Measurements from ENCODE around the gene VPS13A. TPM values are rescaled to one million over a fixed set of nuclear protein-coding genes. Genes with fewer than 3 reads are reported as not detected.
A peak's percentile ranks its signal among the peaks of the same experiment; 100 is the strongest.
"Not testable (repeated sequence)": the region's sequence is repeated elsewhere in the genome, so short reads cannot be mapped to it uniquely, and the experiment has no call there.

VPS13A gene
- total RNA-seq, 1 donor from 2014 or later: 47.7 TPM

- Mint-ChIP-seq H3K27me3 (no peaks in the 10 kb centered on the region), H3K9me3 (no peaks in the 10 kb centered on the region), H3K4me1 (no peaks in the 10 kb centered on the region), H3K36me3 (ENCODE audit: low read depth) (no peaks in the 10 kb centered on the region), H3K27ac (no peak overlapping the region), H3K4me3 (no peak overlapping the region)
- intact Hi-C loops (cut with micrococcal nuclease): loop anchor here (5.0 to 10.0 kb wide), 3 partner anchors 607 to 935 kb away; no protein-coding TSS in a partner anchor
- DNase-seq: no peak
Measured at GRCh38 chr9:77429928-77430327, 252.6 kb downstream of the VPS13A start.

GRCh38 chr9:77432053-77432452 lies 254.7 kb downstream of the VPS13A start:
- no peaks in the 10 kb centered on the region for H3K9me3 Mint-ChIP-seq
- DNase-seq: no peak
- H3K4me3 Mint-ChIP-seq: no peak overlapping the region
- intact Hi-C loops (cut with micrococcal nuclease): loop anchor here (2.0 to 10.0 kb wide), 4 partner anchors 409 to 933 kb away; no protein-coding TSS in a partner anchor
- H3K4me1 Mint-ChIP-seq: no peaks in the 10 kb centered on the region
- H3K27ac Mint-ChIP-seq: no peak overlapping the region
- H3K36me3 Mint-ChIP-seq (ENCODE audit: low read depth): no peaks in the 10 kb centered on the region
- no peaks in the 10 kb centered on the region for H3K27me3 Mint-ChIP-seq

DNA sequence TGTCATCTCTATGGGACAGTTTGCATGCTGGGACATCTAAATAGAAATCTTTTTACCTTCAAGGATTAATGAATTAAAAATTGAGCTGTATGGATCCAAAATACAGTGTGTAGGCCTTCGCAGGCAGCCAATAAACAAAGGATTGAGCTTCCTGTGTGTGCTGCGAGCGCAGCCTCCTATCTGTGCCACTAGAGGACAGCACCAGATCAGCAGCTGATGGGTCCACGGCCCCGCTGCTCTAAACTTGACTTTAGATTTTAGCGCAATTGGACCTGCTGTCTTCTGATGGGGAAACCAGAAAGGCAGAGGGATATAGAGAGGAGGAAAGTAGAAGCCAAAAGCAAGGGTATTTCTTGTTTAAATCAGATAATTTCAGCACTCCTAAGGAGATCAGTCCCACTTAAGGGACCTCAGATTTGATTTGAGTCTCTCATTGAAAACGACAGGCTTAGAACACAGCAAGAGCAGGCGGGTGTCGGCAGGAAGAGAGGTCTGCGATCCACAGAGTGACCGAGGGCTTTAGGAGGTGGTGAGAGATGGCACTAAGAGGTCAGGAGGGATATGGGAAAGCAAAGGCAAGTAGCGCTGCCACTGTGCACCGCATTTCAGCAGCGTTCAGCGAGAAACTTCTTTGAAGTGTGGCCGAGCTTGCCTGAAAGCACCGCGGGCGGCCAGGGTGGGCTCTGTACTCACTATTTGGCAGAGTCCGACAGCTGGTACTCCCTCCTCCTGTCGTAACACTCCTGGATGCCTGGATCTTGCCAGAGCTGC lies 256.5 kb downstream of the VPS13A start:
- H3K27ac Mint-ChIP-seq: no peak overlapping the region
- no peaks in the 10 kb centered on the region for H3K36me3 Mint-ChIP-seq (ENCODE audit: low read depth)
- no peaks in the 10 kb centered on the region for H3K9me3 Mint-ChIP-seq
- intact Hi-C loops (cut with micrococcal nuclease): loop anchor here (1.0 to 10.0 kb wide), 7 partner anchors 23 to 931 kb away; no protein-coding TSS in a partner anchor
- H3K27me3 Mint-ChIP-seq: peaks cover 2% of the 10 kb centered on the region
- peak; percentile 82 for DNase-seq
- no peak overlapping the region for H3K4me3 Mint-ChIP-seq
- no peaks in the 10 kb centered on the region for H3K4me1 Mint-ChIP-seq

DNA sequence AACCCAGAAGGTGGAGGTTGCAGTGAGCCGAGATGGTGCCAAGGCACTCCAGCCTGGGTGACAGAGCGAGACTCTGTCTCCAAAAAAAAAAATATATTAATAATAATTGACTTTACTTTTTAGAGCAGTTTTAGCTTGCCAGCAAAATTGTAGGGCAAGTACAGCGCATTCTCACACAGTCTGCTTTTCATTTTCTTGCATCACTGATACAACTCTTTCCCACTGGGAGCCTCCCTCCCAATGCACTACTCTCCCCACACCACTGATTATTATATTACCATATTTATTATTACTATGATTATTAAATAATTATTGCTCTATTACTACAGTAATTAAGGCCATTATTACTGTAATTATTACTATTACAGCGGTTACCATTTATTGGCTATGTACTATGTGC lies 257.9 kb downstream of the VPS13A start:
- no peak overlapping the region for H3K4me3 Mint-ChIP-seq
- H3K4me1 Mint-ChIP-seq: no peaks in the 10 kb centered on the region
- DNase-seq: no peak
- H3K27ac Mint-ChIP-seq: no peak overlapping the region
- H3K9me3 Mint-ChIP-seq: no peaks in the 10 kb centered on the region
- intact Hi-C loops (cut with micrococcal nuclease): loop anchor here (10.0 kb wide), 1 partner anchor 930 kb away; no protein-coding TSS in a partner anchor
- peaks cover 2% of the 10 kb centered on the region for H3K27me3 Mint-ChIP-seq
- H3K36me3 Mint-ChIP-seq (ENCODE audit: low read depth): no peaks in the 10 kb centered on the region

GRCh38 chr9:77435688-77436087 lies 258.4 kb downstream of the VPS13A start:
- Mint-ChIP-seq H3K36me3 (ENCODE audit: low read depth) (no peaks in the 10 kb centered on the region), H3K4me1 (no peaks in the 10 kb centered on the region), H3K9me3 (no peaks in the 10 kb centered on the region), H3K4me3 (no peak overlapping the region), H3K27me3 (peaks cover 2% of the 10 kb centered on the region), H3K27ac (no peak overlapping the region)
- intact Hi-C loops (cut with micrococcal nuclease): loop anchor here (10.0 kb wide), 1 partner anchor 929 kb away; no protein-coding TSS in a partner anchor
- no peak for DNase-seq

DNA sequence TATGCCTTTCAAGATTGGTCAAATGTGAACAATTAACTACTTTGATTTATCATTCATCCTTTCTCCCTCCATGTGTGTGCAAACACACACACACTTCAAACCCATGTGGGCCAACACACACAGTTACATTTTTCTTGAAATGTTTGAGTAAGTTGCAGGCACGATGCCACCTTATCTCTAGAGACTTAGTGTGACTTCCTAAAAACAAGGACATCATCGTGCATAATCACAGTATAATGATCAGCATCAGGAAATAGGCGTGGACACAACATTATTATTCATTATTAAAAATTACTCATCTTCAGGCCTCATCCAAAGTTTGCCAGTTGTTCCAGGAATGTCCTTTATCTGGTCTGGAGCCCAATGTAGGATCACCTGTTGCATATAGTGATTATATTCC lies 261.3 kb downstream of the VPS13A start:
- Mint-ChIP-seq H3K9me3 (no peaks in the 10 kb centered on the region), H3K27ac (no peak overlapping the region), H3K4me3 (no peak overlapping the region), H3K27me3 (peaks cover 2% of the 10 kb centered on the region), H3K4me1 (no peaks in the 10 kb centered on the region), H3K36me3 (ENCODE audit: low read depth) (no peaks in the 10 kb centered on the region)
- DNase-seq: no peak
- intact Hi-C loops (cut with micrococcal nuclease): loop anchor here (10.0 kb wide), 1 partner anchor 926 kb away; no protein-coding TSS in a partner anchor

GRCh38 chr9:77440057-77440456 lies 262.7 kb downstream of the VPS13A start:
- Mint-ChIP-seq H3K27ac (no peak overlapping the region), H3K9me3 (no peaks in the 10 kb centered on the region), H3K36me3 (ENCODE audit: low read depth) (no peaks in the 10 kb centered on the region), H3K27me3 (peaks cover 2% of the 10 kb centered on the region), H3K4me3 (no peak overlapping the region), H3K4me1 (no peaks in the 10 kb centered on the region)
- no peak for DNase-seq
- intact Hi-C loops (cut with micrococcal nuclease): no loop called here

DNA sequence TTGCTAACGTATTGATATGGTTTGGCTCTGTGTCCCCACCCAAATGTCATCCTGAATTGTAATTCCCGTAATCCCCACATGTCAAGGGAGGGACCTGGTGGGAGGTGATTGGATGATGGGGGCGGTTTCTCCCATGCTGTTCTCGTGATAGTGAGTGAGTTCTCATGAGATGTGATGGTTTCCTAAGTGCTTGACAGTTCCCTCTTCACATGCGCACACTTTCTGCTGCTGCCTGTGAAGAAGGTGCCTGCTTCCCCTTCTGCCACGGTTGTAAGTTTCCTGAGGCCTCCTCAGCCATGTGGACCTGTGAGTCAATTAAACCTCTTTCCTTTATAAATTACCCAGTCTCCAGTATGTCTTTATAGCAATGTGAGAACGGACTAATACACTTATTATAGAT lies 263.8 kb downstream of the VPS13A start:
- H3K4me1 Mint-ChIP-seq; DNase-seq; H3K4me3 Mint-ChIP-seq; H3K27ac Mint-ChIP-seq; H3K27me3 Mint-ChIP-seq; H3K9me3 Mint-ChIP-seq; H3K36me3 Mint-ChIP-seq (ENCODE audit: low read depth); intact Hi-C loops (cut with micrococcal nuclease): not testable (repeated sequence)

DNA sequence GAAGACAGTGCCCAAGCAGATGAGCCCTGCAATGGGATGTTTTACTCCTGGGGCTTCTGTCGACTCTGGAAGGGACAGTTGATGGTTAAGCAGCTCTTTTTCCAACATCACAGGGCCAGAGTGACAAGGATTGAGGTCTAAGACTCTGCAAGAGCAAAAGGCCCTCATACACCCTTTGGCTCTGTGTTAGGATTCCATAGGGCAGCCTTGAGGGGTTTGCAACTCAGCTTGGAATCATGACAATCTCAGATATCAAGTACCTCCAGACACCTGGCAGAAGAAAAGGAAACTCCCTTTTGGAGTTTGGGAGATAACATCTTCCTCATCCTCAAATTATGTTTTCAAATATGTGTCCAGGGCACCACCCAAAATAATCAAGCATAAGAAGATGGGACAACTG lies 265.1 kb downstream of the VPS13A start:
- Mint-ChIP-seq H3K4me3 (no peak overlapping the region), H3K4me1 (no peaks in the 10 kb centered on the region), H3K27ac (no peak overlapping the region), H3K9me3 (peaks cover 1% of the 10 kb centered on the region), H3K36me3 (ENCODE audit: low read depth) (no peaks in the 10 kb centered on the region), H3K27me3 (peaks cover 2% of the 10 kb centered on the region)
- no peak for DNase-seq
- intact Hi-C loops (cut with micrococcal nuclease): no loop called here

- intact Hi-C loops (cut with micrococcal nuclease): no loop called here
- Mint-ChIP-seq H3K27me3 (no peaks in the 10 kb centered on the region), H3K9me3 (peaks cover 5% of the 10 kb centered on the region), H3K36me3 (ENCODE audit: low read depth) (no peaks in the 10 kb centered on the region), H3K4me3 (no peak overlapping the region), H3K4me1 (no peaks in the 10 kb centered on the region), H3K27ac (no peak overlapping the region)
- no peak for DNase-seq
Measured at GRCh38 chr9:77447646-77448045, 270.3 kb downstream of the VPS13A start.

DNA sequence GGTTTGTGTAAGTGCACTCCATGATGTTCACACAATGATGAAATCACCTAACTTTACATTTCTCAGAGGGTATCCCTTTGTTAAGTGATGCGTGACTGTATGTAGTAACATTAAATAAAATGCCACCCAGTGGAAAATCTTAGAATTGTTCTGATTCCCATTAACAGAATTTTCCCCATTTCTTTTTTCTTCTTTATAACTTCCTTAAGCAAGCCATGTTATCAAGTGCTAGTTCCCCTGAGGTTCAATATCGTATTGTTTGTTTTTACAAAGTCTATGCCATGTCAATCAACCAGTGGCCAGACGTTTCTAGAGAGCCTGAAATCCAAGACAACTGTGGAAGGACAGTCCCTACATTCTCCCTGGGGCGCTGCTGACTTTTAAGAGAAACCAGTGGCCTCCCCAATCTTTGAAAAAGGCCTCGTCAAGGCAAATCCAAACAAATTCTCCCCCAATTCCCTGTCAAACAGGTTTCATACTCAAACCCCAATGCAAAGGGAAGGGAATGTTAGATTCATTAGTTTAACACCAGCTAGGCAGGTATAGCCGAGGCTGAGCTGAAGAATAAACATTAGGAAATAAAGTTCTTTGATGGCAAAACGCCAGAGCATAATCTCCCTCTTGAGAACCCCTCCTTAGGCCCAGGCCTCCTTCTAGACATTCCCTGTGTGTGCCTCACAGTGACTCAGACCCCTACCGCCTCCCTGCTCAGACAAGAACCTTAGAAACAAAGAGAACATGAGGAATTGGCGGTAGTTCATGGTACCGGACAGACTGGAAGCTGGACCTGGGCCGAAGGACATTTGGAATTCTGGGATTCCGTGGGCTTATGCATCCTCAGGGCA lies 272.1 kb downstream of the VPS13A start:
- peaks cover 5% of the 10 kb centered on the region for H3K9me3 Mint-ChIP-seq
- intact Hi-C loops (cut with micrococcal nuclease): loop anchor here (10.0 kb wide), 1 partner anchor 845 kb away; the partner anchor contains the start of gene PSAT1
- no peaks in the 10 kb centered on the region for H3K36me3 Mint-ChIP-seq (ENCODE audit: low read depth)
- peaks cover 10% of the 10 kb centered on the region for H3K4me1 Mint-ChIP-seq
- no peak overlapping the region for H3K4me3 Mint-ChIP-seq
- H3K27me3 Mint-ChIP-seq: no peaks in the 10 kb centered on the region
- DNase-seq: no peak
- no peak overlapping the region for H3K27ac Mint-ChIP-seq

DNA sequence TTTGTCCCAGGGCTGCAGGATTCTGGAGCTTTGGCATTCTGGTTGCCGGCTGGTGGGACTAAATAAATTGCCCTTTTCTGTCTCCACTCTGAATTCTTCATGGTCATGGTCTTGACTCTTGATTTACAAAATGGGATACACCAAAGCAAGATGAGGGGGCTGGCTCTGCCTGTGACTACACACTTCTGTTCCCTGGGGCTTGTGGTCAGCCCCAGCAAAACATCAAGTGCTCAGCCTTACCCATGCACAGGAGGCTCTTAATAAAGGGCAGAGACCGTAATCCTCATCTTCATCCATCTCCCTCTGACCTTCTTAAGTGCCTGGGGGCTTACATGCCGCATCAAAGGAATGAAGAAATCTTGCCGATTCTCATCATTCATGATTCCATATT lies 272.7 kb downstream of the VPS13A start:
- Mint-ChIP-seq H3K9me3 (peaks cover 5% of the 10 kb centered on the region), H3K27ac (no peak overlapping the region), H3K27me3 (no peaks in the 10 kb centered on the region), H3K4me1 (peaks cover 13% of the 10 kb centered on the region), H3K36me3 (ENCODE audit: low read depth) (no peaks in the 10 kb centered on the region), H3K4me3 (no peak overlapping the region)
- DNase-seq: no peak
- intact Hi-C loops (cut with micrococcal nuclease): loop anchor here (10.0 kb wide), 1 partner anchor 845 kb away; the partner anchor contains the start of gene PSAT1

DNA sequence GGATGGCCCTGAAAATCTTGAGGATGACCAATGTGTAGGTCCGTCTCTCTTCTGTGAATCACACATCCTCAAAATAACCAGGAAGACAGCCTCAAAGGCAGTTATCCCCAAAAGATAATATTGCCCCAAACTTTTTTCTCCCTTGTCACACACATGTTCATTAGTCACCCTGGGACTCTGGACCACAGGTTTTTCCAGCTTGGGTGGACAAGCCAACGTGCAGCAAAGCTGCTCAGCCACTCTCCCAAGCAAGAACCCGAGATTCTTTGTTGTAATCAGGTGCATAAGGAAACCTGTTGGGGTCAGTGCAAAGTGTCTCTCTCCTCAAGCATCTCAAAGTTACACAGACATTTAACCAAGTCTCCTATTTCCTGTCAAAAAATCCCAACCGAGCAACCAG lies 274.2 kb downstream of the VPS13A start:
- H3K9me3 Mint-ChIP-seq: peaks cover 5% of the 10 kb centered on the region
- H3K36me3 Mint-ChIP-seq (ENCODE audit: low read depth): no peaks in the 10 kb centered on the region
- H3K27me3 Mint-ChIP-seq: no peaks in the 10 kb centered on the region
- peaks cover 15% of the 10 kb centered on the region for H3K4me1 Mint-ChIP-seq
- intact Hi-C loops (cut with micrococcal nuclease): loop anchor here (10.0 kb wide), 1 partner anchor 843 kb away; the partner anchor contains the start of gene PSAT1
- DNase-seq: no peak
- H3K4me3 Mint-ChIP-seq: no peak overlapping the region
- H3K27ac Mint-ChIP-seq: no peak overlapping the region
